ENCODE data around the gene UTRN. TPM values are rescaled to one million over a fixed set of nuclear protein-coding genes. Genes with fewer than 3 reads are reported as not detected.
A peak's percentile ranks its signal among the peaks of the same experiment; 100 is the strongest.

UTRN gene
- total and polyA plus RNA-seq, 12 donors = 11.4 to 109 (median 84.4) TPM

- 93 to 95% methylated on average over 1 of the region's 1 CpG for WGBS, 2 donors
- no peak overlapping the region for H3K4me3 ChIP-seq
Measured at GRCh38 chr6:144289006-144289405, 3.9 kb downstream of the UTRN start.

GRCh38 chr6:144292372-144292771 is 7.2 kb downstream of the UTRN start:
- intact Hi-C loops (cut with DNase I) = loop anchor here in 3 of 10 donors (2.0 to 10.0 kb wide), 3 partner anchors 142 to 188 kb away; no protein-coding TSS in a partner anchor
- no peaks in the 10 kb centered on the region for H3K27me3 ChIP-seq
- no peak for TF ChIP-seq CTCF (IDR thresholded peaks at IDR 0.05)
- H3K9me3 ChIP-seq = no peaks in the 10 kb centered on the region
- ATAC-seq = no peak
- H3K36me3 ChIP-seq = peaks cover 0 to 67% (median 5%) of the 10 kb centered on the region in 9 donors
- DNase-seq = no peak
- peaks cover 0 to 61% (median 35%) of the 10 kb centered on the region in 9 donors for H3K4me1 ChIP-seq
- 56 to 68% methylated on average over 3 of the region's 3 CpGs for WGBS, 2 donors
- no peak overlapping the region for H3K4me3 ChIP-seq
- peak overlapping the region in 1 of 10 donors; percentile 7 for H3K27ac ChIP-seq

More at GRCh38 chr6:144289006-144289405, 3.9 kb downstream of the UTRN start:
- no peaks in the 10 kb centered on the region for H3K9me3 ChIP-seq
- H3K36me3 ChIP-seq = peaks cover 0 to 44% (median 0%) of the 10 kb centered on the region in 9 donors
- DNase-seq (no peak), ATAC-seq (no peak)
- peaks cover 0 to 45% (median 29%) of the 10 kb centered on the region in 9 donors for H3K4me1 ChIP-seq
- no peak overlapping the region for H3K27ac ChIP-seq
- intact Hi-C loops (cut with DNase I) = loop anchor here in 8 of 10 donors (5.0 to 10.0 kb wide), 12 partner anchors 53 to 188 kb away; partner anchors contain the start of gene STX11 (in 2 of the 8)
- no peaks in the 10 kb centered on the region for H3K27me3 ChIP-seq
- TF ChIP-seq CTCF (IDR thresholded peaks at IDR 0.05) = no peak

- H3K27ac ChIP-seq = peak overlapping the region in 1 of 10 donors; percentile 8
- ATAC-seq (no peak), DNase-seq (no peak)
- H3K4me1 ChIP-seq = peaks cover 3 to 68% (median 42%) of the 10 kb centered on the region in 9 donors
- no peaks in the 10 kb centered on the region for H3K9me3 ChIP-seq
- no peak for TF ChIP-seq CTCF (IDR thresholded peaks at IDR 0.05)
- peaks cover 0 to 63% (median 5%) of the 10 kb centered on the region in 9 donors for H3K36me3 ChIP-seq
- intact Hi-C loops (cut with DNase I) = loop anchor here in 2 of 10 donors (10.0 kb wide), 2 partner anchors 141 to 181 kb away; no protein-coding TSS in a partner anchor
- no peak overlapping the region for H3K4me3 ChIP-seq
- no peaks in the 10 kb centered on the region for H3K27me3 ChIP-seq
Measured at GRCh38 chr6:144294016-144294415, 8.9 kb downstream of the UTRN start.

GRCh38 chr6:144295211-144295610 is 10.1 kb downstream of the UTRN start:
- H3K4me3 ChIP-seq = no peak overlapping the region
- peaks cover 0 to 53% (median 5%) of the 10 kb centered on the region in 9 donors for H3K36me3 ChIP-seq
- H3K27ac ChIP-seq = no peak overlapping the region
- no peaks in the 10 kb centered on the region for H3K9me3 ChIP-seq
- ATAC-seq (no peak), DNase-seq (no peak)
- no peak for TF ChIP-seq CTCF (IDR thresholded peaks at IDR 0.05)
- H3K4me1 ChIP-seq = peaks cover 3 to 74% (median 47%) of the 10 kb centered on the region in 9 donors
- WGBS, 2 donors = 93 to 96% methylated on average over 2 of the region's 2 CpGs
- no peaks in the 10 kb centered on the region for H3K27me3 ChIP-seq
- intact Hi-C loops (cut with DNase I) = loop anchor here in 2 of 10 donors (10.0 kb wide), 2 partner anchors 140 to 180 kb away; no protein-coding TSS in a partner anchor
